OCI-LY1 (cell line): ENCODE results near the gene SPA17.

Experiments used
- H2AFZ ChIP-seq: fragments of 200-600 bp; sonication (generic), shearing (Covaris generic); 2 replicates; pipeline ENCODE4 v1.6.0; 2014; ENCODE audit warnings: antibody characterized with exemption, mild to moderate bottlenecking, low read length
- H3F3A ChIP-seq: fragments of 200-600 bp; sonication (generic), shearing (Covaris generic); 2 replicates; pipeline ENCODE4 v1.6.0; 2014; ENCODE audit warnings: mild to moderate bottlenecking, antibody characterized with exemption, low read length, moderate library complexity; ENCODE audit not compliant: insufficient read depth
- H3K27ac ChIP-seq: fragments of 200-600 bp; sonication (generic); 2 replicates; pipeline ENCODE4 v1.5.1; 2014; ENCODE audit warnings: low read length, mixed run types, mild to moderate bottlenecking, low read depth; ENCODE audit not compliant: poor library complexity, severe bottlenecking
- H3K27me3 ChIP-seq: fragments of 200-600 bp; sonication (generic); 2 replicates; pipeline ENCODE4 v1.6.0; 2014; ENCODE audit warnings: antibody characterized with exemption, mild to moderate bottlenecking, low read length, moderate library complexity; ENCODE audit not compliant: insufficient read depth
- H3K36me3 ChIP-seq: fragments of 200-600 bp; sonication (generic); 2 replicates; pipeline ENCODE4 v1.6.1; 2014; ENCODE audit warnings: mild to moderate bottlenecking, antibody characterized with exemption, low read length, moderate library complexity, mixed read lengths; ENCODE audit not compliant: insufficient read depth
- H3K4me1 ChIP-seq: fragments of 200-600 bp; sonication (generic); 2 replicates; pipeline ENCODE4 v1.5.1; 2014; ENCODE audit warnings: mild to moderate bottlenecking, low read length, moderate library complexity; ENCODE audit not compliant: insufficient read depth, severe bottlenecking
- H3K4me2 ChIP-seq: fragments of 200-600 bp; sonication (generic), shearing (Covaris generic); 2 replicates; pipeline ENCODE4 v1.6.1; 2014; ENCODE audit warnings: low read length
- H3K4me3 ChIP-seq: fragments of 200-600 bp; sonication (generic); 2 replicates; pipeline ENCODE4 v1.5.1; 2014; ENCODE audit warnings: low read length, low read depth, mild to moderate bottlenecking, mixed read lengths; ENCODE audit not compliant: poor library complexity, severe bottlenecking
- H3K79me2 ChIP-seq: fragments of 200-600 bp; shearing (Covaris generic); 2 replicates; pipeline ENCODE4 v1.6.1; 2016; ENCODE audit warnings: mixed run types, low read length, mixed read lengths; ENCODE audit not compliant: insufficient read depth
- H3K9ac ChIP-seq: fragments of 200-600 bp; sonication (generic), shearing (Covaris generic); 2 replicates; pipeline ENCODE4 v1.6.1; 2014; ENCODE audit warnings: mild to moderate bottlenecking, low read length, mixed read lengths
- H3K9me2 ChIP-seq: fragments of 200-600 bp; sonication (generic), shearing (Covaris generic); 2 replicates; pipeline ENCODE4 v1.6.1; 2014; ENCODE audit warnings: low read depth, mild to moderate bottlenecking, low read length, mixed read lengths
- H3K9me3 ChIP-seq: fragments of 200-600 bp; shearing (Covaris generic); 2 replicates; pipeline ENCODE4 v1.6.1; 2014; ENCODE audit warnings: low read length, mixed read lengths
- H4K20me1 ChIP-seq: fragments of 200-600 bp; sonication (generic), shearing (Covaris generic); 2 replicates; pipeline ENCODE4 v1.6.0; 2016; ENCODE audit warnings: mild to moderate bottlenecking, low read length; ENCODE audit not compliant: insufficient read depth
- EZH2 ChIP-seq: fragments of 200-600 bp; sonication (generic), shearing (Covaris generic); IDR thresholded peaks from 2 replicates; pipeline ENCODE4 v1.8.0; 2017; ENCODE audit warnings: borderline replicate concordance, mixed run types, mild to moderate bottlenecking, antibody characterized with exemption, low read length, moderate library complexity, mixed read lengths
- TF ChIP-seq, protein P1 (sequence below): fragments of 200-600 bp; sonication (generic), shearing (Covaris generic); IDR thresholded peaks from 2 replicates; pipeline ENCODE4 v1.5.1; 2017; ENCODE audit warnings: mild to moderate bottlenecking, antibody characterized with exemption, low read length, moderate library complexity, mixed read lengths

SPA17 gene

DNA sequence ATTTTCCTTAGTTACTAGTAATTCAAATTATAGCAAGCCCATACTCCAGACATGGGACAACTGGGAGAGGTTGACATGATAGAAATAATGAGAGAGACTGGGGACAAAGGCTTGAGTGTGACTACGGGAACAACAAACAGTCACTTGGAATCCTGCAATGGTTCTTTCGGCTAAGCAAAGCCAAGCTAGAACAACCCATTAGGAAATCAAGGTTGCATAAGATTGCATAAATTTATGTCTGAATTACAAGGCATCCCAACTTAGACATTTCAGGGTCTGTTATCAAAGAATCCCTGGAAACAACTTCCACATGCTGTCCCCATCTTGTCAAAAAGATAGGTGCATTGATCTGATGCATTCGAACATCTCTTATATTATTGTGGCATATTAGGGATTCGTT, 55.9 kb downstream of the SPA17 start:
- Histone ChIP-seq H3K4me1 (peaks cover 7% of the 10 kb centered on the region), H3K4me2 (no peak overlapping the region), H4K20me1 (no peaks in the 10 kb centered on the region), H3K9ac (no peak overlapping the region), H3K9me3 (no peaks in the 10 kb centered on the region), H3F3A (no peaks in the 10 kb centered on the region), H3K36me3 (no peaks in the 10 kb centered on the region), H3K9me2 (no peaks in the 10 kb centered on the region), H3K4me3 (no peak overlapping the region), H3K79me2 (no peaks in the 10 kb centered on the region), H3K27me3 (no peaks in the 10 kb centered on the region), H2AFZ (no peak overlapping the region), H3K27ac (no peak overlapping the region)
- TF ChIP-seq, protein P1, sequence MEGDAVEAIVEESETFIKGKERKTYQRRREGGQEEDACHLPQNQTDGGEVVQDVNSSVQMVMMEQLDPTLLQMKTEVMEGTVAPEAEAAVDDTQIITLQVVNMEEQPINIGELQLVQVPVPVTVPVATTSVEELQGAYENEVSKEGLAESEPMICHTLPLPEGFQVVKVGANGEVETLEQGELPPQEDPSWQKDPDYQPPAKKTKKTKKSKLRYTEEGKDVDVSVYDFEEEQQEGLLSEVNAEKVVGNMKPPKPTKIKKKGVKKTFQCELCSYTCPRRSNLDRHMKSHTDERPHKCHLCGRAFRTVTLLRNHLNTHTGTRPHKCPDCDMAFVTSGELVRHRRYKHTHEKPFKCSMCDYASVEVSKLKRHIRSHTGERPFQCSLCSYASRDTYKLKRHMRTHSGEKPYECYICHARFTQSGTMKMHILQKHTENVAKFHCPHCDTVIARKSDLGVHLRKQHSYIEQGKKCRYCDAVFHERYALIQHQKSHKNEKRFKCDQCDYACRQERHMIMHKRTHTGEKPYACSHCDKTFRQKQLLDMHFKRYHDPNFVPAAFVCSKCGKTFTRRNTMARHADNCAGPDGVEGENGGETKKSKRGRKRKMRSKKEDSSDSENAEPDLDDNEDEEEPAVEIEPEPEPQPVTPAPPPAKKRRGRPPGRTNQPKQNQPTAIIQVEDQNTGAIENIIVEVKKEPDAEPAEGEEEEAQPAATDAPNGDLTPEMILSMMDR, result no peak
- TF ChIP-seq EZH2, result no peak

GRCh38 chr11:124732230-124732629, 58.5 kb downstream of the SPA17 start:
- Histone ChIP-seq H2AFZ (no peak overlapping the region), H3K9ac (no peak overlapping the region), H3K4me2 (no peak overlapping the region), H3K27ac (no peak overlapping the region), H3K4me3 (no peak overlapping the region), H3K9me3 (no peaks in the 10 kb centered on the region), H3K4me1 (no peaks in the 10 kb centered on the region), H3K79me2 (no peaks in the 10 kb centered on the region), H4K20me1 (no peaks in the 10 kb centered on the region), H3K27me3 (no peaks in the 10 kb centered on the region), H3K9me2 (no peaks in the 10 kb centered on the region), H3K36me3 (no peaks in the 10 kb centered on the region), H3F3A (no peaks in the 10 kb centered on the region)
- TF ChIP-seq EZH2, result no peak
- TF ChIP-seq, protein P1, result no peak

GRCh38 chr11:124736736-124737135, 63.0 kb downstream of the SPA17 start:
- no peaks in the 10 kb centered on the region for H3K27me3 ChIP-seq
- H3K9me3 ChIP-seq, result no peaks in the 10 kb centered on the region
- H3F3A ChIP-seq, result no peaks in the 10 kb centered on the region
- TF ChIP-seq, protein P1, result no peak
- no peak for TF ChIP-seq EZH2
- peaks cover 9% of the 10 kb centered on the region for H3K4me1 ChIP-seq
- H3K27ac ChIP-seq, result no peak overlapping the region
- no peak overlapping the region for H3K4me2 ChIP-seq
- H3K9ac ChIP-seq, result no peak overlapping the region
- no peaks in the 10 kb centered on the region for H4K20me1 ChIP-seq
- no peak overlapping the region for H2AFZ ChIP-seq
- H3K9me2 ChIP-seq, result no peaks in the 10 kb centered on the region
- H3K36me3 ChIP-seq, result no peaks in the 10 kb centered on the region
- no peak overlapping the region for H3K4me3 ChIP-seq
- H3K79me2 ChIP-seq, result no peaks in the 10 kb centered on the region
